ENCODE data around the gene TMEM255B.

GRCh38 chr13:113806526-113806925, 47.5 kb downstream of the TMEM255B start:
- TF ChIP-seq CTCF (conservative IDR thresholded peaks at IDR 0.05; ENCODE audit: low read length) (no peak), EZH2phosphoT487 (IDR thresholded peaks at IDR 0.05; ENCODE audit: borderline replicate concordance) (no peak)
